IPS-18c (cell line): Measurements from ENCODE around the gene ATAD2B.
"Not testable (repeated sequence)": the region's sequence is repeated elsewhere in the genome, so short reads cannot be mapped to it uniquely, and the experiment has no call there.

Experiments used
- H3K4me3 ChIP-seq: 2 replicates; pipeline ENCODE4 v1.7.0; 2013; ENCODE audit warnings: low read depth, mild to moderate bottlenecking, low read length, moderate library complexity; ENCODE audit not compliant: insufficient read depth
- H3K9me3 ChIP-seq: one replicate; pipeline ENCODE4 v1.6.1; 2013; ENCODE audit warnings: mild to moderate bottlenecking, low read length, moderate library complexity; ENCODE audit not compliant: control insufficient read depth, insufficient read depth

The ATAD2B gene

GRCh38 chr2:23745068-23745725 lies 181.7 kb downstream of the ATAD2B start:
- H3K9me3 ChIP-seq: no peaks in the 10 kb centered on the region

GRCh38 chr2:23736783-23737182 lies 190.1 kb downstream of the ATAD2B start:
- not testable (repeated sequence) for H3K9me3 ChIP-seq, H3K4me3 ChIP-seq

More at GRCh38 chr2:23745068-23745725, 181.7 kb downstream of the ATAD2B start:
- H3K4me3 ChIP-seq: no peak overlapping the region

GRCh38 chr2:23734416-23734815 lies 192.5 kb downstream of the ATAD2B start:
- H3K4me3 ChIP-seq: no peak overlapping the region
- peaks cover 3% of the 10 kb centered on the region for H3K9me3 ChIP-seq

GRCh38 chr2:23723029-23723428 lies 203.9 kb downstream of the ATAD2B start:
- H3K9me3 ChIP-seq, H3K4me3 ChIP-seq: not testable (repeated sequence)

GRCh38 chr2:23722255-23722654 lies 204.7 kb downstream of the ATAD2B start:
- no peak overlapping the region for H3K4me3 ChIP-seq
- H3K9me3 ChIP-seq: no peaks in the 10 kb centered on the region

GRCh38 chr2:23721454-23721826 lies 205.5 kb downstream of the ATAD2B start:
- H3K9me3 ChIP-seq: no peaks in the 10 kb centered on the region
- H3K4me3 ChIP-seq: no peak overlapping the region

- H3K9me3 ChIP-seq: no peaks in the 10 kb centered on the region
These were observed 206.0 kb downstream of the ATAD2B start for GRCh38 chr2:23720705-23721453.

GRCh38 chr2:23719716-23720115 lies 207.2 kb downstream of the ATAD2B start:
- Histone ChIP-seq H3K4me3 (no peak overlapping the region), H3K9me3 (no peaks in the 10 kb centered on the region)

More at GRCh38 chr2:23720705-23721453, 206.0 kb downstream of the ATAD2B start:
- H3K4me3 ChIP-seq: no peak overlapping the region

- Histone ChIP-seq H3K9me3 (no peaks in the 10 kb centered on the region), H3K4me3 (no peak overlapping the region)
These were observed 207.8 kb downstream of the ATAD2B start for GRCh38 chr2:23718931-23719700.

GRCh38 chr2:23713351-23713750 lies 213.6 kb downstream of the ATAD2B start:
- H3K9me3 ChIP-seq: no peaks in the 10 kb centered on the region
- H3K4me3 ChIP-seq: no peak overlapping the region

- H3K9me3 ChIP-seq: no peaks in the 10 kb centered on the region
- H3K4me3 ChIP-seq: no peak overlapping the region
These were observed 214.2 kb downstream of the ATAD2B start for GRCh38 chr2:23712756-23713151.

GRCh38 chr2:23711979-23712755 lies 214.8 kb downstream of the ATAD2B start:
- no peaks in the 10 kb centered on the region for H3K9me3 ChIP-seq
- H3K4me3 ChIP-seq: no peak overlapping the region

GRCh38 chr2:23709311-23709710 lies 217.6 kb downstream of the ATAD2B start:
- Histone ChIP-seq H3K9me3 (no peaks in the 10 kb centered on the region), H3K4me3 (no peak overlapping the region)

GRCh38 chr2:23708771-23709170 lies 218.2 kb downstream of the ATAD2B start:
- H3K4me3 ChIP-seq: no peak overlapping the region
- no peaks in the 10 kb centered on the region for H3K9me3 ChIP-seq

GRCh38 chr2:23707096-23707495 lies 219.8 kb downstream of the ATAD2B start:
- no peaks in the 10 kb centered on the region for H3K9me3 ChIP-seq
- no peak overlapping the region for H3K4me3 ChIP-seq

GRCh38 chr2:23706613-23707078 lies 220.3 kb downstream of the ATAD2B start:
- no peaks in the 10 kb centered on the region for H3K9me3 ChIP-seq
- H3K4me3 ChIP-seq: no peak overlapping the region
